ENCODE data around the gene VAV2. TPM values are rescaled to one million over a fixed set of nuclear protein-coding genes. Genes with fewer than 3 reads are reported as not detected.
A peak's percentile ranks its signal among the peaks of the same experiment; 100 is the strongest.

The VAV2 gene
- total RNA-seq, 1 experiment from 2014 or later = 24.7 TPM

- intact Hi-C loops (cut with micrococcal nuclease; ENCODE audit: unreplicated experiment) (no loop called here), in situ Hi-C loops (cut with HindIII; ENCODE audit: low pct_unique_long_range_greater_than_20kb, low sequenced_read_pairs) (no loop called here)
- no TSS peak for BruUV-seq (replicated peaks)
- Histone ChIP-seq H3K4me1 (ENCODE audit: control insufficient read depth, insufficient read depth, low read length) (peaks cover 2% of the 10 kb centered on the region; the same call in 1 of the 2 replicates), H3K4me3 (ENCODE audit: low read depth in 2 of 2, low read length in 2 of 2) (no peak overlapping the region), H3K36me3 (ENCODE audit: control insufficient read depth, insufficient read depth, low read length) (no peaks in the 10 kb centered on the region), H3K27ac (ENCODE audit: low read length) (no peak overlapping the region), H3K9me3 (ENCODE audit: control insufficient read depth, insufficient read depth, low read depth, low read length) (no peaks in the 10 kb centered on the region), H3K27me3 (ENCODE audit: control insufficient read depth, insufficient read depth, low read length) (peaks cover 4% of the 10 kb centered on the region)
- CTCF ChIA-PET = no interaction called here
- TF ChIP-seq REST (IDR thresholded peaks at IDR 0.05; ENCODE audit: insufficient read depth in 1 of 2, low read depth in 2 of 2, low read length in 1 of 2) (no peak), TCF7L2 (IDR thresholded peaks at IDR 0.05; ENCODE audit: low read depth, low read length) (no peak), POLR2AphosphoS5 (IDR thresholded peaks at IDR 0.05; ENCODE audit: low read depth, low read length) (no peak), SIN3A (IDR thresholded peaks at IDR 0.05; ENCODE audit: borderline replicate concordance, insufficient read depth, low read depth, low read length) (no peak), CTCF (IDR thresholded peaks at IDR 0.05) (no peak)
- POLR2A ChIA-PET = no interaction called here
- DNase-seq (ENCODE audit: low read depth, low spot score) (no peak), ATAC-seq (no peak)
These were observed 264.2 kb downstream of the VAV2 start for GRCh38 chr9:133727876-133728441.

- intact Hi-C loops (cut with micrococcal nuclease; ENCODE audit: unreplicated experiment) (no loop called here), in situ Hi-C loops (cut with HindIII; ENCODE audit: low pct_unique_long_range_greater_than_20kb, low sequenced_read_pairs) (no loop called here)
- Histone ChIP-seq H3K36me3 (ENCODE audit: control insufficient read depth, insufficient read depth, low read length) (no peaks in the 10 kb centered on the region), H3K4me3 (ENCODE audit: low read depth in 2 of 2, low read length in 2 of 2) (no peak overlapping the region), H3K27me3 (ENCODE audit: control insufficient read depth, insufficient read depth, low read length) (peaks cover 4% of the 10 kb centered on the region), H3K9me3 (ENCODE audit: control insufficient read depth, insufficient read depth, low read depth, low read length) (no peaks in the 10 kb centered on the region), H3K4me1 (ENCODE audit: control insufficient read depth, insufficient read depth, low read length) (peaks cover 2% of the 10 kb centered on the region; the same call in 1 of the 2 replicates), H3K27ac (ENCODE audit: low read length) (no peak overlapping the region)
- no peak for TF ChIP-seq POLR2AphosphoS5 (IDR thresholded peaks at IDR 0.05; ENCODE audit: low read depth, low read length)
- TF ChIP-seq REST (IDR thresholded peaks at IDR 0.05; ENCODE audit: insufficient read depth in 1 of 2, low read depth in 2 of 2, low read length in 1 of 2) = no peak
- no peak for TF ChIP-seq SIN3A (IDR thresholded peaks at IDR 0.05; ENCODE audit: borderline replicate concordance, insufficient read depth, low read depth, low read length)
- TF ChIP-seq CTCF (IDR thresholded peaks at IDR 0.05) = no peak
- TF ChIP-seq TCF7L2 (IDR thresholded peaks at IDR 0.05; ENCODE audit: low read depth, low read length) = no peak
- ATAC-seq (0 out of 2 replicates have a peak, but pooled peaks have one; percentile 18), DNase-seq (ENCODE audit: low read depth, low spot score) (no peak)
- ChIA-PET CTCF (no interaction called here), POLR2A (no interaction called here)
- no TSS peak for BruUV-seq (replicated peaks)
These were observed 264.7 kb downstream of the VAV2 start for GRCh38 chr9:133727277-133727875.
